Rectal smooth muscle tissue (tissue), 1 donor: ENCODE measurements around the gene ELP2.

Experiments used
- H3K27ac ChIP-seq: one replicate; pipeline ENCODE4 v1.7.0; 2013; ENCODE audit warnings: low read depth, low read length, inconsistent platforms
- H3K27me3 ChIP-seq: one replicate; pipeline ENCODE4 v1.7.0; 2013; ENCODE audit warnings: low read length; ENCODE audit not compliant: control insufficient read depth, insufficient read depth
- H3K36me3 ChIP-seq: one replicate; pipeline ENCODE4 v1.7.0; 2013; ENCODE audit warnings: low read length; ENCODE audit not compliant: control insufficient read depth, insufficient read depth
- H3K4me1 ChIP-seq: one replicate; pipeline ENCODE4 v1.7.0; 2013; ENCODE audit warnings: low read length; ENCODE audit not compliant: control insufficient read depth, insufficient read depth
- H3K4me3 ChIP-seq: one replicate; pipeline ENCODE4 v1.7.0; 2013; ENCODE audit warnings: low read length
- H3K9ac ChIP-seq: one replicate; pipeline ENCODE4 v1.7.0; 2013; ENCODE audit warnings: low read length

ELP2 gene

DNA sequence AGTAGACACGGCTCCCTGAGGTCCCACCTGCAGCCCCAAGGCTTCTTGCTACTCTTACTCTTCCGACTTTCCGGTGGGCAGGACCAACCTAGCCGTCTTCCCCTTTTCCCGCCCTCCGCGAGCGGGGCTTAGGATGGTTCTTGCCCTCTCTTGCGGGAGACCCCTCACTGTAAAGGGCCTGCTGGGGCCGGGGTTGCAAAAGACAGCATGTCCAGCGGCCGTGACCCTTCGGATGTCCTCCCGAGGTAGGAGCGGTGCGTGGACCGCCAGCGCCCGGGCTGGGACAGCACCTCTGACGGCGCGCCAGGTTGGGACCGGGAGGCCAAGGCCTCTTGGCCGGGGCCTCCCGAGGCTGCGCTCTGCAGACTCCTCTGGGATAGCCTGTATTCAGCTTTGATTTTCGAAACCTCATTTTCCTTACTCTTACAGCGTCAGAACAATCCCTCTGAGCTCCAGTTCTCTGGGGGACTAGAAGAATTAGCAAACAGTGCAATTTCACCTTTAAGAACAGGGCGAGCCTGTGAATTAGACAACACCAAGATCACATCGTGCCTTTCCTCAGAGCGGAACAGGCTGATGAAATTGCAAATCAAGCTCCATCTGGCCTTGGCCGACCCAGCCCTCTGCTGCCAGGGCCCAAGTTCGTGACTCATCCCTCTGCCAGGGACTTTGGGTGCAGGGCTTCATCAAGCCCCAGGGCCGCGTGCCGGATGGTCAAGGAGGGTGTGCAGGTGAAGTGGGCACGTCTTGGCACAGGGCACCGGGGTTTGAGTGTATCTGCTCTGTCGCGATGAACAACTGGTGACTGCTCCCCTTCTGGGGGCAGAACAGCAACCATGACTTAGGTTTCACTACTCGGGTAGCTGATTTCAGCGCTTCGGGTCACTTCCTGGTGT, 58.4 kb downstream of the ELP2 start:
- H3K36me3 ChIP-seq: no peaks in the 10 kb centered on the region
- no peaks in the 10 kb centered on the region for H3K27me3 ChIP-seq
- H3K4me3 ChIP-seq: peak overlapping the region; percentile 77
- peaks cover 2% of the 10 kb centered on the region for H3K4me1 ChIP-seq
- peak overlapping the region; percentile 57 for H3K9ac ChIP-seq
- H3K27ac ChIP-seq: no peak overlapping the region

- Histone ChIP-seq H3K27ac (no peak overlapping the region), H3K4me1 (peaks cover 2% of the 10 kb centered on the region), H3K36me3 (no peaks in the 10 kb centered on the region), H3K27me3 (no peaks in the 10 kb centered on the region), H3K4me3 (no peak overlapping the region), H3K9ac (no peak overlapping the region)
Measured at GRCh38 chr18:36188916-36189315, 59.2 kb downstream of the ELP2 start.

DNA sequence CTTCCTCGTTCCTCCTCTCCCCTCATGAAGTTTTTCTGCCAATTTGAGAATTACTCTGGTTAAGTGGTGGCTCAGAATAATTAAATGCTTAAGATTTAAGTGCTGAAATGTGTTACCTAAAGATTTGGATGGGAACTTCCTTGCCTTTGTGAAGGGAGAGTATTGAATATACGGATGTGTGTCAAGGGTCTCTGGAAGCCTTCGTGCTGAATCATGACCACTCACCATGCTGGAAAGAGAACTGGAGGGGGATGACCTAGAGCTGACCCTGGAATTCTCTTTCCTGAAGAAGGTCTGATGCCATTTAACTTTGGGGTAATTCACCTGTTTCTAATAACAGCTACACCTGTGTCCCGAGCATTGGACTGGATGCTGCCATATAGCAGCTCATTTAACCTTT, 59.8 kb downstream of the ELP2 start:
- Histone ChIP-seq H3K27ac (no peak overlapping the region), H3K27me3 (no peaks in the 10 kb centered on the region), H3K9ac (no peak overlapping the region), H3K4me1 (peaks cover 2% of the 10 kb centered on the region), H3K4me3 (no peak overlapping the region), H3K36me3 (no peaks in the 10 kb centered on the region)

GRCh38 chr18:36191286-36191685, 61.6 kb downstream of the ELP2 start:
- no peak overlapping the region for H3K9ac ChIP-seq
- H3K27ac ChIP-seq: no peak overlapping the region
- H3K4me3 ChIP-seq: no peak overlapping the region
- peaks cover 2% of the 10 kb centered on the region for H3K4me1 ChIP-seq
- no peaks in the 10 kb centered on the region for H3K27me3 ChIP-seq
- H3K36me3 ChIP-seq: no peaks in the 10 kb centered on the region

- Histone ChIP-seq H3K36me3 (no peaks in the 10 kb centered on the region), H3K9ac (no peak overlapping the region), H3K27ac (no peak overlapping the region), H3K27me3 (no peaks in the 10 kb centered on the region), H3K4me1 (peaks cover under 1% of the 10 kb centered on the region), H3K4me3 (no peak overlapping the region)
Measured at GRCh38 chr18:36191711-36192110, 62.0 kb downstream of the ELP2 start.

- Histone ChIP-seq H3K27me3 (no peaks in the 10 kb centered on the region), H3K9ac (no peak overlapping the region), H3K27ac (no peak overlapping the region), H3K36me3 (no peaks in the 10 kb centered on the region), H3K4me1 (no peaks in the 10 kb centered on the region), H3K4me3 (no peak overlapping the region)
Measured at GRCh38 chr18:36194600-36195315, 65.1 kb downstream of the ELP2 start.

DNA sequence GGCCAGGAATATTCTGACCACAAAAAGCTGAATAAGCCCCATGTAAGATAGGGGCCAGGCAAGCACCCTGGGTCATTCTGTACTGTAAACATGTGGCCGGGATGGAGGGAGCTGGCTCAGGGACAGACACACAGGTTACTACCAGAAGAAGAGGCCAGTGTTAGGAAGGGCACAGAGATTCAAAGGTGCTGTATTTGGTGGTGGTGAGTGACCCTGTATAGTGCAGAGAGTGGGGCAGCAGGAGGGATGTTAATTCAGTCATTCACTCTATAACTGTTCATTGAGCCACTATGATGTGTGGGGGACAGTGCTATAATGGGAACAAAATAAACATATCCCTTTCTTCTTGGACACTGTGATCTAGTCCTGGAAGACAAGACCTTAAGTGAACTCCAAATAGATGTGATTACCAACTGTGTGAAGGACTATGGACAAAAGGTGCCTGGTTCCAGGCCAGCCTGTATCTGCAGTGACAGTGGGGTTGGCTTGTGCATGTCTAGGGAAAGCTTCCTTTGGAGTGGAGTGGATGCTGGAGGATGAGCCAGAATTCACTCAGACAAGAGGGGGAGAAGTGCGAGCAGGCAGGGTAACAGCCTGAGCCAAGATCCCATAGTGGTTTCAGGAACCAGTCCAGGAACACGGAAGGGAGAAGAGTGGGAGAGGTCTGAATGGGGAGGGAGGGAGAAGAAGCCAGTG, 65.9 kb downstream of the ELP2 start:
- Histone ChIP-seq H3K27ac (no peak overlapping the region), H3K4me3 (no peak overlapping the region), H3K9ac (no peak overlapping the region), H3K27me3 (no peaks in the 10 kb centered on the region), H3K4me1 (no peaks in the 10 kb centered on the region), H3K36me3 (no peaks in the 10 kb centered on the region)

DNA sequence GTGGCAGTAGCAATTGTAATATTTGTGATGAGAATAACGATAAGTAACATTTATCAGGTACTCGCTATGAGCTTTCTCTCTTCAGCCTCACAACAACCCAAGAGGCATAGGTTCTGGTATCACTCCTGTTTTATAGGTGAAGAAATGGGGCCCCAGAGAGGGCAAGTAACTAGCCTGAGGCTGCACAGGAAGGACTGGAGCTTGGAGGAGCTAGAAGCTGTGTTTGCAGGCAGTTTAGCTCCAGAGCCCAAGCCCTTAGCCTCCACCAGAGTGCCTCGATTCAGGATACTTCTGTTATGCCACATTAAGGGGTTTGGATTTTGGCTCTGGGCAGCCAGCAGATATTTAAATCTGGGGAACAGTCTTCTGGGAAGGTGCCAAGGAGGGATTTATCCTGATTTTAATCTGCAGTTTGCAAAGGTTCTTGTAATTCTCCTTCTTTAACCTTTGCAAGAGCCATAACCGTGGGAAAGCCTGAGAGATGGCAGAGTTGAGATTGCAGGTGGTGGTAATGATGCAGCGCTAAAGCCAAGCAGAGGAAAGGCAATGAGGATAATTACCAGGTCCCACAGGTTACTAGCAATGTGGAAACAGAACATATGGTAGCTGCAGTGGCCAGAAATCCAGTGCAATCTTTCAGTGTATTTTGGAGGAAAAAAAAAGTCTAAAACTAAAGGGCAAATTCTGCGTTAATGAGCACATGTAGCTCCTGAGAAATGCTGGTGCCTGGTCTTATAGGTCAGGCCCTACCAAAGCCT, 66.7 kb downstream of the ELP2 start:
- H3K4me1 ChIP-seq: no peaks in the 10 kb centered on the region
- no peak overlapping the region for H3K9ac ChIP-seq
- H3K36me3 ChIP-seq: no peaks in the 10 kb centered on the region
- no peak overlapping the region for H3K4me3 ChIP-seq
- no peaks in the 10 kb centered on the region for H3K27me3 ChIP-seq
- H3K27ac ChIP-seq: no peak overlapping the region

DNA sequence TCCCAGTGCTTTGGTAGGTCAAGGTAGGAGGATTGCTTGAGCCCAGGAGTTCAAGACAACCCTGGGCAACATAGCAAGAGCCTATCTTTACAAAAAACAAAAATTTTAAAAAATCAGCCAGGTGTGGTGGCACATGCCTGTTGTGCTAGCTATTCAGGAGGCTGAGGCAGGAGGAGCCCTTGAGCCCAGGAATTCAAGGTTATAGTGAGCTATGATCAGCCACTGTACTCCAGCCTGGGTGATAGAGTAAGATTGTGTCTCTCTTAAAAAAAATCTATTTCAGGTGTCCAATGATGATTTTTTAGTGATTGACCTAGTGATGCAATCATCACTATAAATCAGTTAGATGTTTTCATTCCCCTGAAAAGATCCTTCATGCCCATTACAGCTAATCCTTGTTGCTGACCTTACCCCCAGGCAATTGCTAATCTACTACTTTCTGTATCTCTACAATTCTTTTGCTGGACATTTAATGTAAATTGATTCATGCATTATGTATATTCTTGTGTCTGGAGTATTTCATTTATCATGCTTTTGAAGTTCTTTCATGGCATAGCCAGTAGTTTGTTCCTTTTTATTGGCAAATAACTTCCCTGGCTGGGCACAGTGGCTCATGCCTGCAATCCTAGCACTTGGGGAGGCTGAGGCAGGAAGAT, 67.9 kb downstream of the ELP2 start:
- H3K4me1 ChIP-seq: no peaks in the 10 kb centered on the region
- no peak overlapping the region for H3K4me3 ChIP-seq
- no peaks in the 10 kb centered on the region for H3K27me3 ChIP-seq
- no peak overlapping the region for H3K27ac ChIP-seq
- H3K36me3 ChIP-seq: no peaks in the 10 kb centered on the region
- H3K9ac ChIP-seq: no peak overlapping the region

DNA sequence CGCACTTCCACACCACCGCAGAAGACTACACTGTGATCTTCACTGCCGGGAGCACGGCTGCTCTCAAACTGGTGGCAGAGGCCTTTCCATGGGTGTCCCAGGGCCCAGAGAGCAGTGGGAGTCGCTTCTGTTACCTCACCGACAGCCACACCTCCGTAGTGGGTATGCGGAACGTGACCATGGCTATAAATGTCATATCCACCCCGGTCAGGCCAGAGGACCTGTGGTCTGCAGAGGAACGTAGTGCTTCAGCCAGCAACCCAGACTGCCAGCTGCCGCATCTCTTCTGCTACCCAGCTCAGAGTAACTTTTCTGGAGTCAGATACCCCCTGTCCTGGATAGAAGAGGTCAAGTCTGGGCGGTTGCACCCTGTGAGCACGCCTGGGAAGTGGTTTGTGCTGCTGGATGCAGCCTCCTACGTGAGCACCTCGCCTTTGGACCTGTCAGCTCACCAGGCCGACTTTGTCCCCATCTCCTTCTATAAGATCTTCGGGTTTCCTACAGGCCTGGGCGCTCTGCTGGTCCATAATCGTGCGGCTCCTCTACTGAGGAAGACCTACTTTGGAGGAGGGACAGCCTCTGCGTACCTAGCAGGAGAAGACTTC, 70.1 kb downstream of the ELP2 start:
- H3K27ac ChIP-seq: no peak overlapping the region
- H3K4me1 ChIP-seq: no peaks in the 10 kb centered on the region
- H3K4me3 ChIP-seq: no peak overlapping the region
- no peak overlapping the region for H3K9ac ChIP-seq
- H3K36me3 ChIP-seq: no peaks in the 10 kb centered on the region
- no peaks in the 10 kb centered on the region for H3K27me3 ChIP-seq

DNA sequence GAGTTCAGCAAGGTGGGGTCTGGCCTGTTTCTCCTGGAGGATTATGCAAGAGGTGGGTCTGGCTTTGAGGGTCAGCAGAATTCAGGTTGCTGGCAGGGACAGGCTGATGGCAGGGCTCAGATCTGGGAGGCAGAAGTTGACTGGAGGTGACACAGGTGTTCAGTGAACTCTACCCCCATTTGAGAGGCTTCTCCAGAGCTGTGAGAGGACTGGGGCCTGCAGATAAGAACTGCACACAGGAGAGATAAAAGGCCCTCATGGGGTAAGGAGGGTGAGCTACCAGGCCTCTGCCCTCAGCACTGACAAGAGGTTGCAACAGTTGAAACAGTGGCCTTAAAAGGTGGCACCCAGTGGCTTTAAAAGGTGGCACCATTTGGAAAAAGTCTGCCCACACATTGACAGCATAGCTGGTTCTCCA, 70.7 kb downstream of the ELP2 start:
- Histone ChIP-seq H3K27ac (no peak overlapping the region), H3K36me3 (no peaks in the 10 kb centered on the region), H3K27me3 (no peaks in the 10 kb centered on the region), H3K9ac (no peak overlapping the region), H3K4me1 (no peaks in the 10 kb centered on the region), H3K4me3 (no peak overlapping the region)
